ENCODE measurements around the gene BET1.

DNA sequence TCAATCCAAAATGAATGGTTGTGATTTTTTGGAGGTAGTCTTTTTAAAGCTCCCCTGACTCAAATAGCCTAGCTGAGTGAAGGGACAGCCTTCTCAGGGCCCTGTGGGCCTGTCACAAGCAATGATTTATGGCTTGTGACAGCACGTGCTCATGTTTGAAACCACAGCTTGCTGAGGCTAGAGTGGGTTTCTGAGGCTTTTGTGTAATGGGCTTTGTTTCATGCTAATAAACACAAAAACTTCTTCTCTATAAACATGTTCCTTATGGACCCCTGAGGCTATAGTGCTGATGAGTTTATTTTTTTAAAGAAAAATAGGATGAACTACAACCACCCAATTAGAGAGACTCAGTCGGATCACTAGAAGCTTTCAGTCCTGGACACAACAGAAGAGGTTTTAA lies 36.1 kb upstream of the BET1 start:
- TF ChIP-seq EZH2 (IDR thresholded peaks at IDR 0.05) (no peak), POLR2AphosphoS5 (IDR thresholded peaks at IDR 0.05; ENCODE audit: borderline replicate concordance, low read depth, low read length) (no peak)

All from SK-N-MC (cell line).